Activated naive CD8-positive, alpha-beta T cell treated with anti-CD3 and anti-CD28 coated beads, Interleukin-2, amount 10 ng/mL, durations not matched to agents 7 days and 5 days (primary cell): ENCODE measurements around the gene HMGCLL1. TPM values are rescaled to one million over a fixed set of nuclear protein-coding genes. Genes with fewer than 3 reads are reported as not detected.

Source experiments
- ATAC-seq: fragments of 150-1000 bp; cut with Tn5 transposase; one replicate; pipeline ENCODE4 v1.10.0; 2021; ENCODE audit warnings: low read depth, moderate library complexity
- POLR2A ChIA-PET: fragments of 350-600 bp; sonication (Branson Sonifier 250); formaldehyde crosslinking; loops from one replicate; lab custom pipeline; 2021; ENCODE audit warnings: antibody characterized with exemption; lab: Charles Lee
- DNase-seq: peaks from one replicate; pipeline ENCODE4 v3.0.0; 2021
- H3K27ac Mint-ChIP-seq: one replicate; pipeline ENCODE4 v1.8.0; 2022; ENCODE audit warnings: mild to moderate bottlenecking, mixed read lengths
- H3K27me3 Mint-ChIP-seq: one replicate; pipeline ENCODE4 v1.8.0; 2022; ENCODE audit warnings: mild to moderate bottlenecking, moderate library complexity, mixed read lengths
- H3K36me3 Mint-ChIP-seq: one replicate; pipeline ENCODE4 v1.8.0; 2021; ENCODE audit warnings: mild to moderate bottlenecking, mixed read lengths
- H3K4me1 Mint-ChIP-seq: one replicate; pipeline ENCODE4 v1.8.0; 2021; ENCODE audit warnings: mixed read lengths
- H3K4me3 Mint-ChIP-seq: one replicate; pipeline ENCODE4 v1.8.0; 2022; ENCODE audit warnings: mild to moderate bottlenecking, moderate library complexity, mixed read lengths
- H3K9me3 Mint-ChIP-seq: one replicate; pipeline ENCODE4 v1.8.0; 2021; ENCODE audit warnings: mixed read lengths
- total RNA-seq, 2 experiments: library from RNA; stranded (reverse); gene quantifications; one replicate each; pipeline ENCODE4 v1.2.3, GENCODE V29; 2021

HMGCLL1 gene
- not detected for total RNA-seq

- POLR2A ChIA-PET, result no interaction called here
- Mint-ChIP-seq H3K4me1 (no peaks in the 10 kb centered on the region), H3K27me3 (peaks cover 5% of the 10 kb centered on the region), H3K27ac (no peak within 1 kb of the TSS), H3K4me3 (no peak within 1 kb of the TSS), H3K36me3 (no peaks in the 10 kb centered on the region), H3K9me3 (no peaks in the 10 kb centered on the region)
- ATAC-seq (no peak), DNase-seq (peak; percentile 29)
Measured at GRCh38 chr6:55578537-55579363, at the start of gene HMGCLL1. TSS of gene HMGCLL1 (minus strand) at chr6:55579192. CDS start at chr6:55579055, 137 bp downstream.

GRCh38 chr6:55621993-55622392, 43.0 kb upstream of the HMGCLL1 start:
- ATAC-seq (no peak), DNase-seq (no peak)
- Mint-ChIP-seq H3K4me3 (no peak overlapping the region), H3K9me3 (peaks cover 5% of the 10 kb centered on the region), H3K4me1 (no peaks in the 10 kb centered on the region), H3K36me3 (no peaks in the 10 kb centered on the region), H3K27me3 (no peaks in the 10 kb centered on the region), H3K27ac (no peak overlapping the region)
- POLR2A ChIA-PET, result no interaction called here

DNA sequence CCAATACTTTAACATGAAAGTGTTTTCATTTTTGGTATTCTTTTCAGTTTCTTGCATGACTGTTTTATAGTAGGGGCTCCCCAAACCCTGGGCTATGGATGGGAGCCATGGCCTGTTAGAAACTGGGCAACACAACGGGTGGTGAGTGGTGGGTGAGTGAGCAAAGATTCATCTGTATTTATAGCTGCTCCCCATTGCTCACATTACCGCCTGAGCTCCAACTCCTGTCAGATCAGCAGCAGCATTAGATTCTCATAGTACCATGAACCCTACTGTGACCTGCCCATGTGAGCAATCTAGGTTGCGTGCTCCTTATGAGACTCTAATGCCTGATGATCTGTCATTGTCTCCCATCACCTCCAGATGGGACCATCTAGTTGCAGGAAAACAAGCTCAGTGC, 42.3 kb upstream of the HMGCLL1 start:
- no peak for DNase-seq

DNA sequence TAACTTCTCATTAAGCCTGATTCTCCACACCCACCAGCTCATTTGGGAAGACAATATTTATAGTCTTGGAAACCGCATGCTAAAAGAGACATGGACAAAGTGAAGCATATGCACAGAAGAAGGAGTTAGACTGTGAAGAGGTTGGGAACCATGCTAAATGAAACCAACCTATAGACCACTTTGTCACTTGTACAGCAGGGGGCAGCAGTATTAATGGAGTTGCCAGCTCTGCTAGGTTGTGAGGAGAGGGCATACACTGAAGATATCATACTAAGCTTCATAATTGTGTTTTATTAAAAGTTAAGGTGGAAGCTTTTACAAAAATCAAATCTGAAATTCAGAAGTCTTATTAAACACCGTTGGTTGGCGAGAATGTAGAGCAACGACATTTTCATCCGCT, 38.3 kb upstream of the HMGCLL1 start:
- Mint-ChIP-seq H3K4me3 (no peak overlapping the region), H3K27ac (no peak overlapping the region), H3K27me3 (no peaks in the 10 kb centered on the region), H3K4me1 (no peaks in the 10 kb centered on the region), H3K36me3 (no peaks in the 10 kb centered on the region), H3K9me3 (peaks cover 6% of the 10 kb centered on the region)
- ATAC-seq (no peak), DNase-seq (no peak)
- POLR2A ChIA-PET, result no interaction called here

More for the DNA sequence above, 42.3 kb upstream of the HMGCLL1 start:
- Mint-ChIP-seq H3K27ac (no peak overlapping the region), H3K4me3 (no peak overlapping the region), H3K9me3 (peaks cover 7% of the 10 kb centered on the region), H3K27me3 (no peaks in the 10 kb centered on the region), H3K4me1 (no peaks in the 10 kb centered on the region), H3K36me3 (no peaks in the 10 kb centered on the region)
- POLR2A ChIA-PET, result no interaction called here
- no peak for ATAC-seq

- Mint-ChIP-seq H3K36me3 (no peaks in the 10 kb centered on the region), H3K9me3 (no peaks in the 10 kb centered on the region), H3K4me3 (no peak overlapping the region), H3K4me1 (no peaks in the 10 kb centered on the region), H3K27me3 (no peaks in the 10 kb centered on the region), H3K27ac (no peak overlapping the region)
- POLR2A ChIA-PET, result no interaction called here
- no peak for ATAC-seq
- DNase-seq, result no peak
Measured at GRCh38 chr6:55604021-55604420, 25.0 kb upstream of the HMGCLL1 start.

- H3K27ac Mint-ChIP-seq, result no peak overlapping the region
- no peaks in the 10 kb centered on the region for H3K27me3 Mint-ChIP-seq
- no peaks in the 10 kb centered on the region for H3K36me3 Mint-ChIP-seq
- ATAC-seq (no peak), DNase-seq (no peak)
- H3K9me3 Mint-ChIP-seq, result no peaks in the 10 kb centered on the region
- H3K4me3 Mint-ChIP-seq, result no peak overlapping the region
- POLR2A ChIA-PET, result no interaction called here
- H3K4me1 Mint-ChIP-seq, result no peaks in the 10 kb centered on the region
Measured at GRCh38 chr6:55601120-55601519, 22.1 kb upstream of the HMGCLL1 start.

- no peak for DNase-seq
- no peak overlapping the region for H3K4me3 Mint-ChIP-seq
- H3K27ac Mint-ChIP-seq, result no peak overlapping the region
- H3K4me1 Mint-ChIP-seq, result no peaks in the 10 kb centered on the region
- H3K9me3 Mint-ChIP-seq, result no peaks in the 10 kb centered on the region
- ATAC-seq, result no peak
- H3K36me3 Mint-ChIP-seq, result no peaks in the 10 kb centered on the region
- no peaks in the 10 kb centered on the region for H3K27me3 Mint-ChIP-seq
- POLR2A ChIA-PET, result no interaction called here
Measured at GRCh38 chr6:55594442-55594841, 15.4 kb upstream of the HMGCLL1 start.

- Mint-ChIP-seq H3K4me3 (no peak overlapping the region), H3K27ac (no peak overlapping the region), H3K4me1 (no peaks in the 10 kb centered on the region), H3K27me3 (no peaks in the 10 kb centered on the region), H3K9me3 (peaks cover 3% of the 10 kb centered on the region), H3K36me3 (no peaks in the 10 kb centered on the region)
- no peak for DNase-seq
- POLR2A ChIA-PET, result no interaction called here
- ATAC-seq, result no peak
Measured at GRCh38 chr6:55584654-55585354, 5.8 kb upstream of the HMGCLL1 start.

- POLR2A ChIA-PET, result no interaction called here
- Mint-ChIP-seq H3K4me1 (no peaks in the 10 kb centered on the region), H3K4me3 (no peak overlapping the region), H3K9me3 (no peaks in the 10 kb centered on the region), H3K36me3 (no peaks in the 10 kb centered on the region), H3K27ac (no peak overlapping the region), H3K27me3 (peaks cover 5% of the 10 kb centered on the region)
- ATAC-seq (no peak), DNase-seq (no peak)
Measured at GRCh38 chr6:55576811-55577210, 2.2 kb downstream of the HMGCLL1 start.

DNA sequence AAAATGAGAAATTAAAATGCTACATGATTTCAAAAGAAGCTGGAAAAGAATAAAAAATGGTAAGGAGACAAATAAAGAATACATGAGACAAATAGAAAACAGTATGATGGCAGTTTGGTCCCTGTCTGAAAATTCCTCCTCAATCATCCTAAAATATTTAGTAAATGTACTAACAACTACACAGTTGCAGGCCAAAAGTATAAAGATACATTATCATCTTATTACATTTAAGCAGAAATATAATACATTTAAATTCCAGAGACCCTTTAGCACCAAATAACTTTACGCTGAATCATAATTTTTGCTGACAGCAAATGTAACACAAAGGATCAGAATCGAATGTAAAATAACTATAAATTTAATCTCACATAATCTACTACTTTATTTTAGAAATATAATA, 4.4 kb downstream of the HMGCLL1 start:
- POLR2A ChIA-PET, result no interaction called here
- Mint-ChIP-seq H3K27ac (no peak overlapping the region), H3K4me3 (no peak overlapping the region), H3K9me3 (no peaks in the 10 kb centered on the region), H3K4me1 (no peaks in the 10 kb centered on the region), H3K36me3 (no peaks in the 10 kb centered on the region), H3K27me3 (peaks cover 5% of the 10 kb centered on the region)
- ATAC-seq (no peak), DNase-seq (no peak)

GRCh38 chr6:55569638-55570037, 9.4 kb downstream of the HMGCLL1 start:
- DNase-seq, result no peak
- Mint-ChIP-seq H3K9me3 (no peaks in the 10 kb centered on the region), H3K4me3 (no peak overlapping the region), H3K27ac (no peak overlapping the region), H3K4me1 (no peaks in the 10 kb centered on the region), H3K27me3 (no peaks in the 10 kb centered on the region), H3K36me3 (no peaks in the 10 kb centered on the region)
- no peak for ATAC-seq
- POLR2A ChIA-PET, result interaction anchor here (0.6 kb wide), 1 partner anchor 24 kb away, joined by 3 read pairs; no protein-coding TSS in a partner anchor

GRCh38 chr6:55568808-55569439, 10.1 kb downstream of the HMGCLL1 start:
- no peaks in the 10 kb centered on the region for H3K9me3 Mint-ChIP-seq
- DNase-seq (no peak), ATAC-seq (no peak)
- no peak overlapping the region for H3K4me3 Mint-ChIP-seq
- no peaks in the 10 kb centered on the region for H3K27me3 Mint-ChIP-seq
- H3K36me3 Mint-ChIP-seq, result no peaks in the 10 kb centered on the region
- H3K27ac Mint-ChIP-seq, result no peak overlapping the region
- POLR2A ChIA-PET, result no interaction called here
- H3K4me1 Mint-ChIP-seq, result no peaks in the 10 kb centered on the region

DNA sequence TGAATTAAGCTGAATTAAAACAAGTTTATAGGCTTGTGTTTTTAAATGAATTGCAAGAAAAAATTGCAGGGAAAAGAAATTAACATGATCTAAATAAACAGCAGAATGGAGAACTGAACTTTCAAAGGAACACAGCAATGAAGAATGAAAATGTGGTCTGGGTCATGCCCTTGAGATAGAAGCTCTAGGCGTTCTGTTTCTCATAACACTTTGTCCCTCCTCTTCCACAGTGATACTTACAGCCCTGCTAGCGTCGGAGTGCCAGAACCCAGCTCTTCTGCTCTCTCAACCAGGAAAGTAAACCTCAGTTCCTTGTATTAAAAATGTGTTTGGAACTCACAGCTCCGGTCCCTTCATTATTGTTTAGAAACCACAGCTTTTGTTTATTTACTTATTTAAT, 11.4 kb downstream of the HMGCLL1 start:
- H3K27me3 Mint-ChIP-seq, result no peaks in the 10 kb centered on the region
- DNase-seq, result no peak
- no peaks in the 10 kb centered on the region for H3K4me1 Mint-ChIP-seq
- POLR2A ChIA-PET, result no interaction called here
- H3K36me3 Mint-ChIP-seq, result no peaks in the 10 kb centered on the region
- H3K27ac Mint-ChIP-seq, result no peak overlapping the region
- no peaks in the 10 kb centered on the region for H3K9me3 Mint-ChIP-seq
- no peak for ATAC-seq
- H3K4me3 Mint-ChIP-seq, result no peak overlapping the region
